VCaP (cell line): ENCODE data around the gene AUTS2.

Source experiments
- H3K27ac ChIP-seq: fragments of 450-650 bp; 2 replicates; pipeline ENCODE4 v1.5.1; 2017
- CTCF ChIP-seq: fragments of 450-650 bp; conservative IDR thresholded peaks from 2 replicates; pipeline ENCODE4 v1.5.1; 2017; ENCODE audit warnings: mild to moderate bottlenecking, moderate library complexity

The AUTS2 gene

GRCh38 chr7:69652947-69653701 lies 54.8 kb downstream of the AUTS2 start:
- H3K27ac ChIP-seq = no peak overlapping the region

GRCh38 chr7:69653806-69654205 lies 55.5 kb downstream of the AUTS2 start:
- TF ChIP-seq CTCF = no peak
- peak overlapping the region; percentile 38 for H3K27ac ChIP-seq

More at GRCh38 chr7:69652947-69653701, 54.8 kb downstream of the AUTS2 start:
- no peak for TF ChIP-seq CTCF

GRCh38 chr7:69654381-69654780 lies 56.1 kb downstream of the AUTS2 start:
- TF ChIP-seq CTCF = no peak
- H3K27ac ChIP-seq = peak overlapping the region; percentile 38

- peak overlapping the region; percentile 38 for H3K27ac ChIP-seq
- no peak for TF ChIP-seq CTCF
Observed at GRCh38 chr7:69654849-69655707, 56.8 kb downstream of the AUTS2 start.

- no peak overlapping the region; the same call in 1 of the 2 replicates for H3K27ac ChIP-seq
- no peak for TF ChIP-seq CTCF
Observed at GRCh38 chr7:69656077-69656476, 57.8 kb downstream of the AUTS2 start.

- no peak overlapping the region for H3K27ac ChIP-seq
- no peak for TF ChIP-seq CTCF
Observed at GRCh38 chr7:69656890-69657289, 58.6 kb downstream of the AUTS2 start.

GRCh38 chr7:69657331-69657730 lies 59.1 kb downstream of the AUTS2 start:
- H3K27ac ChIP-seq = no peak overlapping the region
- TF ChIP-seq CTCF = no peak
